NCI-H187 (cell line): ENCODE results near the gene SCN1B.
"Not testable (repeated sequence)": the region's sequence is repeated elsewhere in the genome, so short reads cannot be mapped to it uniquely, and the experiment has no call there.

Experiments used
- DNase-seq, 2 experiments: peaks; one replicate each; lab custom pipeline; 2025; lab: John Stamatoyannopoulos, UW

Gene SCN1B

DNA sequence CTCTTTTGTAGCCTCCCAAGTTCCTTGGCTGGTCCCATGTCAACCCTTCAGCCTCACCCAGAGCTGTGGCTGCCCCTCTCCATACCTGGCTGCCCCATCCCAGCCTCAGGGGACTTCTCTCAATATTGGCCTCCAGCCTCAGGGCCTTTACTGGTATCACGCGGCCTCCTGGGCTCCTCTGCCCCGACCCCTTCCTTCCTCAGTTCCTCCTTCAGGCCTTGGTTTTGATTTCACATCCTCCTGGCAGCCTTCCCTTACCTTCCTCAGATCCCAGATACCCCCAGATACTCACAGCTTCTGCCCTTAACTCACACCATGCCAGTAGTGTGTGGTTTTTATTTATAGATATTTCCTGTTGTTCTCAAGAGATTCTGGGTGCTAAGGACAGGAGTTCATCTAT lies 12.8 kb upstream of the SCN1B start:
- no peak for DNase-seq

GRCh38 chr19:35018379-35018778 lies 11.9 kb upstream of the SCN1B start:
- no peak for DNase-seq

- DNase-seq, result no peak
Observed at GRCh38 chr19:35019144-35019543, 11.1 kb upstream of the SCN1B start.

DNA sequence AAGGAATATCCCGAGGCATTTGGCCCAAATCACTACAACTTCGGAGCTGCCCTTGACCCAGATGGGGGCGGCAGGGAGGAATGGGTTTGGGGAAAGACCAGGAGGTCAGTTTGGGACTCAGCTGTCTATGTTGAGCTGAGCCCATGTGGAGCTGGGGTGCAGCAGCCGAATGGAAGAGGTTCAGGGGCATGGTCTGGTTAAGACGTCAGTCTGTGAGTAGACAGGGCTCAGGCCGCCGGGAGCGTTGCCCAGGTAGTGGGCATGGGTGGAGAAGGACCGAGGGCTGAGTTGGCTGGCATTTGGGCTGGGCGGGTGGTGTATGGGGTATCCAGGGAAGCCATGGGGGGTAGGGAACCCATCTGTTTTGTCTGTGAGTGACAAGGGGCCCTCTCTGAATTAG lies 9.3 kb upstream of the SCN1B start:
- no peak for DNase-seq

- DNase-seq, result no peak
Observed at GRCh38 chr19:35021596-35021995, 8.7 kb upstream of the SCN1B start.

- no peak for DNase-seq
Observed at GRCh38 chr19:35022460-35022859, 7.8 kb upstream of the SCN1B start.

- no peak for DNase-seq
Observed at GRCh38 chr19:35023428-35023827, 6.8 kb upstream of the SCN1B start.

- no peak for DNase-seq
Observed at GRCh38 chr19:35024095-35024494, 6.2 kb upstream of the SCN1B start.

- DNase-seq, result no peak
Observed at GRCh38 chr19:35025969-35026368, 4.3 kb upstream of the SCN1B start.

DNA sequence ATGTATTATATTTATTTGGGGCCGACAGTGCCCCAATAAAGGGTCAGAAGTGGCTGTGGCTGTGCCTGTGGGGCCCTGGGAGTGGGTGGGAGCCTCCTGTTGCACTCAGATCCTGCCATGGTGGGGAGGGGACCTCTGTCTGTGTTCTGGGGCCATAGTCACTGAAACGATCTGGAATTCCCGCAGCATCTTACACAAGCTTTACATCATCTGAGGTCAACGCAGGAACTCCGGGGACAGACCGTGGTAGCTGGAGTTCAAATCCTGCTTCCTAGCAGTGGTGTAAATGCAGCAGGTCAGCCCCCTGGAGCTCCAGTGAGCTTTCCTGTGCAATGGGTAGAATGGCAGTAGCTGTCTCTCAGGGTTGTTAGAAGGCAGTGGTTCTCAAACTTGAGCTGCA lies 3.9 kb upstream of the SCN1B start:
- DNase-seq, result no peak

GRCh38 chr19:35027009-35027408 lies 3.3 kb upstream of the SCN1B start:
- no peak for DNase-seq

DNA sequence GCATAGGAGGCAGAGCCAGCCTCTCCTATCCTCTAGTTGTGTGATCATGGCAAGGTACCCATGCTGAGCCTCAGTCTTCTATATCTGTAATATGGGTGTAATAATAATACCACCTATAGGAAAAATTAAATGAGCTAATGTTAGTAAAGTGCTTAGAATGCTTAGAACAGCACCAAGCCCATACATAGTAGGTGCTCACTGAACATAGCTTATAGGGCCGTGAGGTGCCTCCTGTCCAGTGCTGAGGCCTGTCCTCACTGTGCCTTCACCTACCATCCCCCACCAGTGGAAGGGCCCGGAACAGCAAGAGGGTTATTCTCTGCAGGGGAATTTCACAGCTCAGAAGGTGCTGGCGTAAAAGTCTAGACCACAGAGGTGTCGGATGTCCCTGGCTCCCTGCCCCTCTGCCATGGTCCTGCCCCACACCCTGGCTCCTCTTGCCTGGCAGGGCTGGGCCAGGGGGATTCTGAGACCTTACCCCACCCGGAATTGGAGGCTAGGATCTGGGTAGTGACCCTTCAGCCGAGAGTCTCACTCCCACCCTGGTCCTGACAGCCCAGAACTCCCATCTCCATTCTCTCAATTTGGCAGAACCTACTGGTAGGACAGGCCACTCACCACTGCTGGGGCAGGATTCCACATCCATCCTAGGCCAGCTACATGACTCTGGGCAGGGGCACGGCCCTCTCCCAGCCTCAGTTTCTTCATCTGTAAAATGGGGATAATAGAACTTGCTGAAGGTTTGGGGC lies 2.2 kb upstream of the SCN1B start:
- no peak for DNase-seq

DNA sequence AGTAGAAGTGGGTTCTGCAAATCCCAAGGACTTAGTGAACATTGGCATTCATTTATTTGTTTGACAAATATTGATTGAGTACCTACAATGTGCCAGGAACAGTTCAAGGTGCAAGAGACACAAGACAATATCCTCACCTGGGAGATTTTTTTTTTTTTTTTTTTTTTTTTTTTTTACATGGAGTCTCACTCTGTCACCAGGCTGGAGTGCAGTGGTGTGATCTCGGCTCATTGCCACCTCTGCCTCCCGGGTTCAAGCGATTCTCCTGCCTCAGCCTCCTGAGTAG lies 1.7 kb upstream of the SCN1B start:
- DNase-seq, result not testable (repeated sequence)

- not testable (repeated sequence) for DNase-seq
Observed at GRCh38 chr19:35029275-35029736, 964 bp upstream of the SCN1B start.

DNA sequence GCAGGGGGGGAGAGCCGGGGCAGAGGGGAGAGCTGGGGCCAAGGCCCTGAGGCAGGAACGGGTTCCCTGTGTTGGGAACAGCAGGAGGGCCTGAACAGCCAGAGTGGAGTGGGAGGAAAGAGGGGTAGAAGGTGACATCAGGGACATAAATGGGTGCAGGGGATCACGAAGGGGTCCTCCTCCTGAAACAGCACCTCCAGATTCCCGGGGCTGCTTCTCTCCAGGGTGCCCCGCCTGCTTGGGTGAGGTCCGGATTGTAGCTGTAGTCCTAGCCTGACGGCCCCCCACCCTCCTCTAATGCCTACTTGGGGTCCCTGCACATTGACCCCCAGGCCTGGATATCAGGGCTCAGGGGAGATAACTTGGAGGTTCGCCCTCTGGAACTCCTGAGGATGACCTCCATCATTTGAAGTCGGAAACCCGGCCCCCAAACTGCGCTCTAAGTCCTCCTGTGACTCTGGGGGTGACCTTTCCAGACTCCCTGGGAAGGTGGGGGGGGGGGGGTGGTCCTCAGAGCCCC lies 473 bp upstream of the SCN1B start:
- no peak for DNase-seq

DNA sequence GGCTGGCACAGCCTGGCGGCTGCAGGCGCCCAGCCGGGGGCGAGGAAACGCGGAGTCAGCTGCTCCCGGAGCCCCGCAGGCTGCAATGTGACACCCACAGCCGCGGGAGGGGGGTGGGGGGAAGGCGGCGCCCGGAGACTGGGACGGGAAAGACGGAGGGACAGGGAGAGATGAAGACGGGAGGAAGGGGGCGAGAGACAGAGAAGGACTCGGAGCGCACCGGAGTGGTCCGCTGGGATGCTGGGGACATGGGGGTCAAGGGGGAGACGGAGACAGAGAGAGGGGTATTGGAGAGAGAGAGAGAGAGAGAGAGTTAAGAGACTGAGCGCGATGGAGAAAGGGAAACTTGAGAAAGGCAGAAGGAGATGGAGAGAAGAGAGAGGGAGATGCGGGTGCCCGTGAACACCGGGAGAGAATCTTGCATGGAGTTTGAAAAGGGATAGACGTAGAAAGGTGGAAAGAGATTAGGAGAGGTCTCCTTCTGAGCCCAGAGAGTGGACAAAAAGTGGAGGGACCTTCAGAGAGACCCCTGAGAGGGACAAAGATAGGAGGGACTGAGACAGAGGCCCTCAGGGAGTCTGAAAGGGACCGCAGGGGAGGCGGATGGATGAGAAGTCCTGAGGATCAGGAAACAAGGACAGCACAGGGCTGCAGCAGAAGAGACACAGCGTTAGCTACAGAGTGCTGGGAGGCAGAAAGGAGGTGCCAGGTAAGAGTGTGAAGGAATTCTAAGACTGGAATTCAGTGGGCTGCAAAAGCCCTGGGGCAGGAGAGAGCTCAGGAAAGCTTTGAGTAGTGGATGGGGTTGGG lies 1.0 kb downstream of the SCN1B start:
- no peak for DNase-seq

DNA sequence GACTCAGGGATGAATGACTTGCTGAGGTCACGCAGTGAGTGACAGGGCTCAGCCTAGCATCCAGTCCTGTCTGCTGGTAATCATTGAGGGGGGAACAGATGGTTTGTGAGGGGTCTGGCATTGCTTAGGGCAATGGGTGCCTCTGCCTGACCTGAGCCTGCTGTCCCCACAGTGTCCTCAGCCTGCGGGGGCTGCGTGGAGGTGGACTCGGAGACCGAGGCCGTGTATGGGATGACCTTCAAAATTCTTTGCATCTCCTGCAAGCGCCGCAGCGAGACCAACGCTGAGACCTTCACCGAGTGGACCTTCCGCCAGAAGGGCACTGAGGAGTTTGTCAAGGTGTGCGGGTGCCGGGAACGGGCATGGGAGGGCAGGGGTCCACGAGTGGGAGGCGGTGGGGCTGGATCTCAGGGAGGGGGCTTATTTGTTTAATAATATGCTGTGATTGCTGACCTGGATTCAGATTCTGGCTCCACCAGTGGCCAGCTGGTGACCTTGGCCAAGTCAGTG lies 2.1 kb downstream of the SCN1B start:
- DNase-seq, result no peak

DNA sequence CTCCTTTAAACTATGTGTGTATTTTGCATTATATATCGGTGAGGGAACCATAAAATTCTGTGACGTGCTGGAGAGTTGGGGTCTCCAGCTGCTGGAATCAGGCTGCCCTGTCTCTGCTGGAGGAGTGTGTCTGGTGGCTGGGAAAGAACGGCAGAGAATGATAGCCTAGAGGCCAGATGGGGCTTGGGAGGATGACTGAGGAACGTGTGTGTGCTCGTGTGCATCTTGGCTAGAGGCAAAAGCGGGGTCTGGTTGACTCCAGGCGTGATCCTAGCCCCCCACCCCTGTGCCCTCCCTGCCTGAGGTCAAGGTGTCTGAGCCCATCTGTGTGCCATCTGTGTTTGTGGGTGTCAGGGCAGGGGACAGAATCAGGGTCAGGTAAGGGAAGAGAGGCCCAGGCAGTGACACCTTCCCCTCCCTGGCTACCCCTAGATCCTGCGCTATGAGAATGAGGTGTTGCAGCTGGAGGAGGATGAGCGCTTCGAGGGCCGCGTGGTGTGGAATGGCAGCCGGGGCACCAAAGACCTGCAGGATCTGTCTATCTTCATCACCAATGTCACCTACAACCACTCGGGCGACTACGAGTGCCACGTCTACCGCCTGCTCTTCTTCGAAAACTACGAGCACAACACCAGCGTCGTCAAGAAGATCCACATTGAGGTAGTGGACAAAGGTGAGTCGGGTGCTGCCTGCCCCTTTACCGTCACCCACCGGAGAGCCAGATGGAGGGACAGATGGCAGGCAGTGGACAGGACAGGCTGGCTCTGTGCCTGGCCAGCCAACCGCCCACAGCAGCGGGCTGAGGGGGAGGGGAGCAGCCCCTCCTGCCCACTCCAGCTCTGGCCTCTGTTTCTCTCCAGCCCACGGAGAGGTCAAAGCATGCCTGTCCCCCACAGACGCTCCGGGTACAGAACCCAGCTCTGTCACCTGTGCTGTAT lies 3.1 kb downstream of the SCN1B start:
- DNase-seq, result no peak

GRCh38 chr19:35034005-35034502 lies 3.8 kb downstream of the SCN1B start:
- DNase-seq, result no peak

- DNase-seq, result no peak
Observed at GRCh38 chr19:35034588-35035382, 4.5 kb downstream of the SCN1B start.
